Mesendoderm (in vitro differentiated cells): ENCODE data around the gene STEAP3.
"Not testable (repeated sequence)": the region's sequence is repeated elsewhere in the genome, so short reads cannot be mapped to it uniquely, and the experiment has no call there.

Experiments used
- DNase-seq: peaks from one replicate; pipeline ENCODE4 v3.0.0; 2013
- H2AK5ac ChIP-seq: 2 replicates; pipeline ENCODE4 v1.6.1; 2013; ENCODE audit warnings: low read length, inconsistent platforms
- H2BK120ac ChIP-seq: 2 replicates; pipeline ENCODE4 v1.6.1; 2013; ENCODE audit warnings: low read depth, mild to moderate bottlenecking, low read length, moderate library complexity, mixed read lengths
- H2BK15ac ChIP-seq: replicated peaks from 2 replicates; pipeline ENCODE4 v1.6.1; 2013; ENCODE audit warnings: low read depth, mild to moderate bottlenecking, moderate library complexity
- H2BK5ac ChIP-seq: 2 replicates; pipeline ENCODE4 v1.6.1; 2013; ENCODE audit warnings: low read length, inconsistent platforms
- H3K18ac ChIP-seq: 2 replicates; pipeline ENCODE4 v1.6.1; 2013; ENCODE audit warnings: mild to moderate bottlenecking, low read length, mixed read lengths
- H3K23ac ChIP-seq: one replicate; pipeline ENCODE4 v1.6.1; 2013; ENCODE audit warnings: low read length
- H3K27ac ChIP-seq: 2 replicates; pipeline ENCODE4 v1.5.1; 2013; ENCODE audit warnings: low read depth, mild to moderate bottlenecking, inconsistent platforms, low read length, moderate library complexity
- H3K27me3 ChIP-seq: 2 replicates; pipeline ENCODE4 v1.6.1; 2013; ENCODE audit warnings: low read length, control low read depth, mild to moderate bottlenecking, inconsistent platforms; ENCODE audit not compliant: insufficient read depth, poor library complexity
- H3K36me3 ChIP-seq: 2 replicates; pipeline ENCODE4 v1.6.1; 2013; ENCODE audit warnings: low read length, inconsistent platforms; ENCODE audit not compliant: control insufficient read depth, insufficient read depth
- H3K4ac ChIP-seq: one replicate; pipeline ENCODE4 v1.6.1; 2013; ENCODE audit warnings: low read depth, mild to moderate bottlenecking, low read length, moderate library complexity
- H3K4me1 ChIP-seq: 2 replicates; pipeline ENCODE4 v1.6.1; 2013; ENCODE audit warnings: low read depth, low read length, inconsistent platforms; ENCODE audit not compliant: control insufficient read depth
- H3K4me2 ChIP-seq: 2 replicates; pipeline ENCODE4 v1.6.1; 2013; ENCODE audit warnings: low read length
- H3K4me3 ChIP-seq: 2 replicates; pipeline ENCODE4 v1.5.1; 2013; ENCODE audit warnings: mild to moderate bottlenecking, low read length
- H3K56ac ChIP-seq: one replicate; pipeline ENCODE4 v1.6.1; 2013; ENCODE audit warnings: low read length
- H3K79me1 ChIP-seq: 2 replicates; pipeline ENCODE4 v1.6.1; 2013; ENCODE audit warnings: low read length, inconsistent platforms
- H3K79me2 ChIP-seq: 2 replicates; pipeline ENCODE4 v1.6.1; 2013; ENCODE audit warnings: mild to moderate bottlenecking, low read length; ENCODE audit not compliant: control insufficient read depth, insufficient read depth
- H3K9ac ChIP-seq: 2 replicates; pipeline ENCODE4 v1.6.1; 2013; ENCODE audit warnings: low read length, inconsistent platforms
- H4K5ac ChIP-seq: one replicate; pipeline ENCODE4 v1.6.1; 2013; ENCODE audit warnings: low read length
- H4K8ac ChIP-seq: one replicate; pipeline ENCODE4 v1.6.1; 2013; ENCODE audit warnings: low read depth, mild to moderate bottlenecking, control low read depth, low read length, moderate library complexity
- WGBS: extraction: QIAGEN DNeasy Blood & Tissue Kit; methylation state at CpG from one replicate; pipeline ENCODE4 v1.1.7; 2013; ENCODE audit warnings: low lambda C conversion rate, missing lambda C conversion rate; ENCODE audit not compliant: insufficient coverage; ENCODE audit errors: extremely low coverage; 5-methylcytosine and 5-hydroxymethylcytosine counted together

STEAP3 gene

GRCh38 chr2:119264781-119265692 is 41.4 kb downstream of the STEAP3 start:
- H3K4me2 ChIP-seq = no peak overlapping the region
- H2BK15ac ChIP-seq = no peak overlapping the region
- no peaks in the 10 kb centered on the region for H3K79me1 ChIP-seq
- no peak overlapping the region for H4K5ac ChIP-seq
- no peak overlapping the region for H3K4me3 ChIP-seq
- no peak overlapping the region for H2BK5ac ChIP-seq
- H2BK120ac ChIP-seq = no peak overlapping the region
- no peak overlapping the region for H3K4ac ChIP-seq
- H3K4me1 ChIP-seq = no peaks in the 10 kb centered on the region
- no peak overlapping the region for H3K56ac ChIP-seq
- no peaks in the 10 kb centered on the region for H3K79me2 ChIP-seq
- no peaks in the 10 kb centered on the region for H3K27me3 ChIP-seq
- H3K23ac ChIP-seq = no peak overlapping the region
- no peaks in the 10 kb centered on the region for H3K36me3 ChIP-seq
- no peak overlapping the region for H4K8ac ChIP-seq
- no CpG with 5 or more reads among the region's 13 CpGs for WGBS
- H3K18ac ChIP-seq = no peak overlapping the region
- no peak overlapping the region for H2AK5ac ChIP-seq
- peak; percentile 69 for DNase-seq
- no peak overlapping the region for H3K27ac ChIP-seq
- no peak overlapping the region for H3K9ac ChIP-seq

DNA sequence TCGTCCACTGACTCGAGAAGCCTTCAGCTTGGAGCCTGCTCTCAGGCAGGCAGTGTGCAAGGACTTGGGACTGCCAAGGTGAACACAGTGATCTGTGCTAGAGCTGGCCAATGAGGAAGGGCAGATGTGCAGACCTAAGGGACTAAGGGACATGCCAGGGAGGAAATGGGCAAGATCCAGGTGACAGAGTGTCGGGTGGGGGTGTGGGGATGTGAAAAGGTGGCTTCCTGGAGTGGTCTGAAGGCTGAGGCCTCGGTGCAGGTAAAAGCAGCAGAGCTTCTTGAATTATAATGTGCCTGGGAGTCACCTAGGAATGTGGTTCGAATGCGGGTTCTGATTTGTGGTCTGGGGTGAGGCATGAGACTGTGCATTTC is 42.0 kb downstream of the STEAP3 start:
- Histone ChIP-seq H4K5ac (no peak overlapping the region), H3K4ac (no peak overlapping the region), H3K56ac (no peak overlapping the region), H3K27me3 (no peaks in the 10 kb centered on the region), H3K4me1 (no peaks in the 10 kb centered on the region), H3K79me1 (no peaks in the 10 kb centered on the region), H3K36me3 (no peaks in the 10 kb centered on the region), H2BK5ac (no peak overlapping the region), H3K9ac (no peak overlapping the region), H3K4me3 (no peak overlapping the region), H3K27ac (no peak overlapping the region), H2AK5ac (no peak overlapping the region), H2BK15ac (no peak overlapping the region), H2BK120ac (no peak overlapping the region), H4K8ac (no peak overlapping the region), H3K23ac (no peak overlapping the region), H3K18ac (no peak overlapping the region), H3K79me2 (no peaks in the 10 kb centered on the region), H3K4me2 (no peak overlapping the region)
- DNase-seq = no peak
- no CpG with 5 or more reads among the region's 6 CpGs for WGBS

- Histone ChIP-seq H2AK5ac (no peak overlapping the region), H2BK120ac (no peak overlapping the region), H3K27me3 (no peaks in the 10 kb centered on the region), H3K18ac (no peak overlapping the region), H3K4me2 (no peak overlapping the region), H3K4ac (no peak overlapping the region), H3K36me3 (no peaks in the 10 kb centered on the region), H3K23ac (no peak overlapping the region), H2BK15ac (no peak overlapping the region), H3K9ac (no peak overlapping the region), H3K79me2 (no peaks in the 10 kb centered on the region), H3K4me3 (no peak overlapping the region), H4K5ac (no peak overlapping the region), H4K8ac (no peak overlapping the region), H3K4me1 (no peaks in the 10 kb centered on the region), H3K27ac (no peak overlapping the region), H2BK5ac (no peak overlapping the region), H3K56ac (no peak overlapping the region), H3K79me1 (no peaks in the 10 kb centered on the region)
- no peak for DNase-seq
- WGBS = no CpG with 5 or more reads among the region's 8 CpGs
Observed at GRCh38 chr2:119266091-119266589, 42.5 kb downstream of the STEAP3 start.

DNA sequence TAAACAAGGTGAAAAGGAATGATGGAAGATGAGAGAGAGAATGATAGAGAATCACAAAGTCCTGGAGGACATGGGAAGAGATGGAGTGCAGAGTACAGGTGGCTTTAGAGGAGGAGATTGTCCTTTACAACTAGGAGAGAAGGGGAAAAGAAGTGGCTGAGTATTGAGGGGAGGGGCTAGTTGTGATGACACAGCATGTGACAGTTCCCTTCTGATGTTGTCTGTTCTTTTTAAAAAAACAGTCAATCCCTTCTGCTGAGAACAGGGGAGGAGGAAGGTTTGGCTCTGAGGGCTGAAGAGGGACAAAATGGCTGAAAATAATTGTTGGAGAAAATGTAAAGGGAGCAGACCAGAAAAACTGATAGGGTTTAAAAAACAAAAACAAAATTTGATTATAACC is 44.0 kb downstream of the STEAP3 start:
- H4K5ac ChIP-seq = no peak overlapping the region
- no peak overlapping the region for H4K8ac ChIP-seq
- no peak overlapping the region for H3K23ac ChIP-seq
- no peaks in the 10 kb centered on the region for H3K79me2 ChIP-seq
- no peak overlapping the region for H3K27ac ChIP-seq
- no peak overlapping the region for H3K9ac ChIP-seq
- H3K4me3 ChIP-seq = no peak overlapping the region
- H2BK15ac ChIP-seq = no peak overlapping the region
- H2AK5ac ChIP-seq = no peak overlapping the region
- DNase-seq = peak; percentile 46
- H3K27me3 ChIP-seq = no peaks in the 10 kb centered on the region
- H3K36me3 ChIP-seq = no peaks in the 10 kb centered on the region
- H2BK120ac ChIP-seq = no peak overlapping the region
- H3K18ac ChIP-seq = no peak overlapping the region
- H3K4me2 ChIP-seq = no peak overlapping the region
- H3K56ac ChIP-seq = no peak overlapping the region
- no peak overlapping the region for H2BK5ac ChIP-seq
- H3K79me1 ChIP-seq = no peaks in the 10 kb centered on the region
- no peak overlapping the region for H3K4ac ChIP-seq
- H3K4me1 ChIP-seq = no peaks in the 10 kb centered on the region

DNA sequence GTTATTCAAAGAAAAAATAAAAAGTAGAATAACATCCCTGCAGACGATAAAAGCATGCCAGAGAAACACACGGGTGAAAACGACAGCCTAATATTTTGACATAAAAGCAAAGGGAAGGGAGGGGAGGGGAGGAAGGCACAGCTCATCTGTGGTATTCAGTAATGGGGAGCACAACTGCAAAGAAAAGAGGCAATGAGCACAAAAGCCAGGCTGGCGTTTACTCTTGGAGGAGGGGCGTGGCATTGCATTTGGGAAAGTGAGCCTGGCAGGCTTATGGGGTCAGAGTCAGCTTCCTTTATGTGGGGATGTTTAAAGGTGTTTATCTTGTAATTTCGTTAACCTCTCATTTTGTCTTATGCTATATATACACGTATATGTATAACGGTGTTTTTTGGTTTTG is 53.2 kb downstream of the STEAP3 start:
- Histone ChIP-seq H3K79me2 (no peaks in the 10 kb centered on the region), H3K18ac (no peak overlapping the region), H4K8ac (no peak overlapping the region), H4K5ac (no peak overlapping the region), H3K56ac (no peak overlapping the region), H3K9ac (no peak overlapping the region), H3K4me2 (no peak overlapping the region), H3K36me3 (no peaks in the 10 kb centered on the region), H3K4me3 (no peak overlapping the region), H2BK120ac (no peak overlapping the region), H2AK5ac (no peak overlapping the region), H2BK5ac (no peak overlapping the region), H3K23ac (no peak overlapping the region), H3K79me1 (no peaks in the 10 kb centered on the region), H3K4ac (no peak overlapping the region), H3K27ac (no peak overlapping the region), H2BK15ac (no peak overlapping the region), H3K4me1 (no peaks in the 10 kb centered on the region), H3K27me3 (no peaks in the 10 kb centered on the region)
- no CpG with 5 or more reads among the region's 8 CpGs for WGBS
- no peak for DNase-seq

DNA sequence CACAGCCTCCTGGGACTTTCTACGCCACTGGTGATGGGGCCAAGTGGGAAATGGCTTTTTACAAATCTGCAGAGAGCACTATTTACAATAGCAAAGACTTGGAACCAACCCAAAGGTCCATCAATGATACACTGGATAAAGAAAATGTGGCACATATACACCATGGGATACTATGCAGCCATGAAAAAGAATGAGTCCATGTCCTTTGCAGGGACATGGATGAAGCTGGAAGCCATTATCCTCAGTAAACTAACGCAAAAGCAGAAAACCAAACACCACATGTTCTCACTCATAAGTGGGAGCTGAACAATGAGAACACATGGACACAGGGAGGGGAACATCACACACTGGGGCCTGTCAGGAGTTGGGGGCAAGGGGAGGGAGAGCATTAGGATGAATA is 54.8 kb downstream of the STEAP3 start:
- no CpG with 5 or more reads among the region's 2 CpGs for WGBS

More for the DNA sequence above, 54.8 kb downstream of the STEAP3 start:
- H4K8ac ChIP-seq, H3K4ac ChIP-seq, H3K79me1 ChIP-seq, H2AK5ac ChIP-seq, H4K5ac ChIP-seq, DNase-seq, H3K27ac ChIP-seq, H3K27me3 ChIP-seq, H3K9ac ChIP-seq, H3K23ac ChIP-seq, H3K36me3 ChIP-seq, H3K4me3 ChIP-seq, H2BK15ac ChIP-seq, H3K4me2 ChIP-seq, H3K56ac ChIP-seq, H3K4me1 ChIP-seq, H2BK120ac ChIP-seq, H2BK5ac ChIP-seq, H3K18ac ChIP-seq, H3K79me2 ChIP-seq: not testable (repeated sequence)
